IPS-NIHi7 (cell line): ENCODE measurements around the gene CBL.
"Not testable (repeated sequence)": the region's sequence is repeated elsewhere in the genome, so short reads cannot be mapped to it uniquely, and the experiment has no call there.

Experiments used
- DNase-seq: peaks from one replicate; pipeline ENCODE4 v3.0.0; 2012; ENCODE audit warnings: mixed read lengths; ENCODE audit errors: extremely low spot score

The CBL gene

GRCh38 chr11:119184399-119184798 lies 21.7 kb upstream of the CBL start:
- not testable (repeated sequence) for DNase-seq

- DNase-seq = no peak
Observed at GRCh38 chr11:119185981-119186634, 20.0 kb upstream of the CBL start.

GRCh38 chr11:119187123-119187892 lies 18.8 kb upstream of the CBL start:
- no peak for DNase-seq

- DNase-seq = no peak
Observed at GRCh38 chr11:119188067-119188466, 18.1 kb upstream of the CBL start.

- DNase-seq = no peak
Observed at GRCh38 chr11:119188887-119189286, 17.3 kb upstream of the CBL start.

GRCh38 chr11:119189393-119189792 lies 16.7 kb upstream of the CBL start:
- DNase-seq = no peak

- no peak for DNase-seq
Observed at GRCh38 chr11:119190531-119190930, 15.6 kb upstream of the CBL start.

GRCh38 chr11:119191265-119191664 lies 14.9 kb upstream of the CBL start:
- not testable (repeated sequence) for DNase-seq

GRCh38 chr11:119192111-119192510 lies 14.0 kb upstream of the CBL start:
- DNase-seq = no peak

GRCh38 chr11:119193001-119193400 lies 13.1 kb upstream of the CBL start:
- no peak for DNase-seq

- DNase-seq = no peak
Observed at GRCh38 chr11:119193626-119194025, 12.5 kb upstream of the CBL start.

- DNase-seq = no peak
Observed at GRCh38 chr11:119194811-119195440, 11.2 kb upstream of the CBL start.

GRCh38 chr11:119195680-119196079 lies 10.5 kb upstream of the CBL start:
- DNase-seq = peak; percentile 93

GRCh38 chr11:119196833-119197483 lies 9.2 kb upstream of the CBL start:
- peak; percentile 83 for DNase-seq

GRCh38 chr11:119198925-119199324 lies 7.2 kb upstream of the CBL start:
- no peak for DNase-seq

- DNase-seq = not testable (repeated sequence)
Observed at GRCh38 chr11:119201236-119201635, 4.9 kb upstream of the CBL start.

GRCh38 chr11:119202554-119202953 lies 3.6 kb upstream of the CBL start:
- DNase-seq = no peak

- DNase-seq = no peak
Observed at GRCh38 chr11:119204066-119204465, 2.1 kb upstream of the CBL start.

- peak; percentile 15 for DNase-seq
Observed at GRCh38 chr11:119205080-119205479, 1.1 kb upstream of the CBL start.

- DNase-seq = peak; percentile 70
Observed at GRCh38 chr11:119206511-119207414, 624 bp downstream of the CBL start.

GRCh38 chr11:119207415-119207960 lies 1.3 kb downstream of the CBL start:
- DNase-seq = no peak
